ENCODE results near the gene UBXN2A.

- no peak for TF ChIP-seq CTCF (IDR thresholded peaks at IDR 0.05; ENCODE audit: insufficient read depth, low read length, poor library complexity, severe bottlenecking)
- TF ChIP-seq EZH2phosphoT487 (conservative IDR thresholded peaks at IDR 0.05; ENCODE audit: low read length) = no peak
Observed at GRCh38 chr2:24012521-24013188, 72.4 kb downstream of the UBXN2A start.
